HCT116 (cell line): Measurements from ENCODE around the gene ADD1.

Experiments
- ATF3 ChIP-seq: IDR thresholded peaks from 2 replicates; pipeline ENCODE4 v1.6.1; 2012
- CEBPB ChIP-seq: IDR thresholded peaks from 2 replicates; pipeline ENCODE4 v1.6.1; 2012; ENCODE audit warnings: low read depth
- ELF1 ChIP-seq: IDR thresholded peaks from 2 replicates; pipeline ENCODE4 v1.6.1; 2012; ENCODE audit warnings: low read depth, borderline replicate concordance
- EZH2 ChIP-seq: fragments of 200-600 bp; sonication (generic); IDR thresholded peaks from 2 replicates; pipeline ENCODE4 v1.6.1; 2017; ENCODE audit warnings: antibody characterized with exemption, mixed run types
- EZH2phosphoT487 ChIP-seq: fragments of 200-600 bp; IDR thresholded peaks from 2 replicates; pipeline ENCODE4 v1.6.1; 2018; ENCODE audit warnings: antibody characterized with exemption, borderline replicate concordance
- JUND ChIP-seq: IDR thresholded peaks from 2 replicates; pipeline ENCODE4 v1.6.1; 2012
- POLR2A ChIP-seq: IDR thresholded peaks from 2 replicates; pipeline ENCODE4 v1.7.0; 2011; ENCODE audit warnings: borderline replicate concordance; ENCODE audit not compliant: insufficient read depth, insufficient read length; ENCODE audit errors: extremely low read depth
- SIN3A ChIP-seq: IDR thresholded peaks from 2 replicates; pipeline ENCODE4 v1.6.1; 2012; ENCODE audit warnings: low read depth
- SP1 ChIP-seq: IDR thresholded peaks from 2 replicates; pipeline ENCODE4 v1.6.1; 2012; ENCODE audit warnings: low read depth
- ZFX ChIP-seq: fragments of 450-650 bp; IDR thresholded peaks from 2 replicates; pipeline ENCODE4 v1.6.1; 2017
- ZNF274 ChIP-seq: fragments of 200-500 bp; sonication (Bioruptor generic); IDR thresholded peaks from 2 replicates; pipeline ENCODE4 v1.6.1; 2014; ENCODE audit warnings: mild to moderate bottlenecking, low read depth, low read length, inconsistent platforms
- TF ChIP-seq, protein P1 (sequence below), 3 experiments: fragments of 200-600 bp in 1 of 3; sonication (generic) in 1 of 3; IDR thresholded peaks in 2 of 3; conservative IDR thresholded peaks in 1 of 3; 2 replicates each; pipeline ENCODE4 v1.5.1; 2012 to 2017; ENCODE audit warnings: low read depth in 2 of 3, low read length in 2 of 3, antibody characterized with exemption in 1 of 3, borderline replicate concordance in 1 of 3, control low read depth in 1 of 3, mild to moderate bottlenecking in 1 of 3, mixed read lengths in 1 of 3, mixed run types in 1 of 3, moderate library complexity in 1 of 3; ENCODE audit not compliant: insufficient read depth in 1 of 3
- TF ChIP-seq, protein P2 (sequence below): IDR thresholded peaks from 2 replicates; pipeline ENCODE4 v1.6.1; 2011; ENCODE audit warnings: mild to moderate bottlenecking, low read length, moderate library complexity; ENCODE audit not compliant: insufficient replicate concordance; ENCODE audit errors: extremely low read depth
- TF ChIP-seq, protein P3 (sequence below): IDR thresholded peaks from 2 replicates; pipeline ENCODE4 v1.6.1; 2012; ENCODE audit warnings: low read depth

GRCh38 chr4:2936773-2937145 is 93.1 kb downstream of the ADD1 start:
- TF ChIP-seq, protein P1, sequence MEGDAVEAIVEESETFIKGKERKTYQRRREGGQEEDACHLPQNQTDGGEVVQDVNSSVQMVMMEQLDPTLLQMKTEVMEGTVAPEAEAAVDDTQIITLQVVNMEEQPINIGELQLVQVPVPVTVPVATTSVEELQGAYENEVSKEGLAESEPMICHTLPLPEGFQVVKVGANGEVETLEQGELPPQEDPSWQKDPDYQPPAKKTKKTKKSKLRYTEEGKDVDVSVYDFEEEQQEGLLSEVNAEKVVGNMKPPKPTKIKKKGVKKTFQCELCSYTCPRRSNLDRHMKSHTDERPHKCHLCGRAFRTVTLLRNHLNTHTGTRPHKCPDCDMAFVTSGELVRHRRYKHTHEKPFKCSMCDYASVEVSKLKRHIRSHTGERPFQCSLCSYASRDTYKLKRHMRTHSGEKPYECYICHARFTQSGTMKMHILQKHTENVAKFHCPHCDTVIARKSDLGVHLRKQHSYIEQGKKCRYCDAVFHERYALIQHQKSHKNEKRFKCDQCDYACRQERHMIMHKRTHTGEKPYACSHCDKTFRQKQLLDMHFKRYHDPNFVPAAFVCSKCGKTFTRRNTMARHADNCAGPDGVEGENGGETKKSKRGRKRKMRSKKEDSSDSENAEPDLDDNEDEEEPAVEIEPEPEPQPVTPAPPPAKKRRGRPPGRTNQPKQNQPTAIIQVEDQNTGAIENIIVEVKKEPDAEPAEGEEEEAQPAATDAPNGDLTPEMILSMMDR (IDR thresholded peaks at IDR 0.05 in 2 of 3, conservative IDR thresholded peaks at IDR 0.05 in 1 of 3; ENCODE audit: borderline replicate concordance in 1 of 3, insufficient read depth in 1 of 3, low read depth in 2 of 3, low read length in 2 of 3): no peak
- no peak for TF ChIP-seq SIN3A
- no peak for TF ChIP-seq EZH2
- TF ChIP-seq ZNF274: no peak
- TF ChIP-seq ZFX: 0 out of 2 replicates have a peak, but pooled peaks have one; percentile 26
- no peak for TF ChIP-seq ELF1
- no peak for TF ChIP-seq POLR2A
- no peak for TF ChIP-seq EZH2phosphoT487
- TF ChIP-seq CEBPB: no peak
- TF ChIP-seq, protein P2, sequence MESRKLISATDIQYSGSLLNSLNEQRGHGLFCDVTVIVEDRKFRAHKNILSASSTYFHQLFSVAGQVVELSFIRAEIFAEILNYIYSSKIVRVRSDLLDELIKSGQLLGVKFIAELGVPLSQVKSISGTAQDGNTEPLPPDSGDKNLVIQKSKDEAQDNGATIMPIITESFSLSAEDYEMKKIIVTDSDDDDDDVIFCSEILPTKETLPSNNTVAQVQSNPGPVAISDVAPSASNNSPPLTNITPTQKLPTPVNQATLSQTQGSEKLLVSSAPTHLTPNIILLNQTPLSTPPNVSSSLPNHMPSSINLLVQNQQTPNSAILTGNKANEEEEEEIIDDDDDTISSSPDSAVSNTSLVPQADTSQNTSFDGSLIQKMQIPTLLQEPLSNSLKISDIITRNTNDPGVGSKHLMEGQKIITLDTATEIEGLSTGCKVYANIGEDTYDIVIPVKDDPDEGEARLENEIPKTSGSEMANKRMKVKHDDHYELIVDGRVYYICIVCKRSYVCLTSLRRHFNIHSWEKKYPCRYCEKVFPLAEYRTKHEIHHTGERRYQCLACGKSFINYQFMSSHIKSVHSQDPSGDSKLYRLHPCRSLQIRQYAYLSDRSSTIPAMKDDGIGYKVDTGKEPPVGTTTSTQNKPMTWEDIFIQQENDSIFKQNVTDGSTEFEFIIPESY: no peak
- TF ChIP-seq JUND: no peak
- TF ChIP-seq ATF3: no peak
- no peak for TF ChIP-seq SP1
- TF ChIP-seq, protein P3, sequence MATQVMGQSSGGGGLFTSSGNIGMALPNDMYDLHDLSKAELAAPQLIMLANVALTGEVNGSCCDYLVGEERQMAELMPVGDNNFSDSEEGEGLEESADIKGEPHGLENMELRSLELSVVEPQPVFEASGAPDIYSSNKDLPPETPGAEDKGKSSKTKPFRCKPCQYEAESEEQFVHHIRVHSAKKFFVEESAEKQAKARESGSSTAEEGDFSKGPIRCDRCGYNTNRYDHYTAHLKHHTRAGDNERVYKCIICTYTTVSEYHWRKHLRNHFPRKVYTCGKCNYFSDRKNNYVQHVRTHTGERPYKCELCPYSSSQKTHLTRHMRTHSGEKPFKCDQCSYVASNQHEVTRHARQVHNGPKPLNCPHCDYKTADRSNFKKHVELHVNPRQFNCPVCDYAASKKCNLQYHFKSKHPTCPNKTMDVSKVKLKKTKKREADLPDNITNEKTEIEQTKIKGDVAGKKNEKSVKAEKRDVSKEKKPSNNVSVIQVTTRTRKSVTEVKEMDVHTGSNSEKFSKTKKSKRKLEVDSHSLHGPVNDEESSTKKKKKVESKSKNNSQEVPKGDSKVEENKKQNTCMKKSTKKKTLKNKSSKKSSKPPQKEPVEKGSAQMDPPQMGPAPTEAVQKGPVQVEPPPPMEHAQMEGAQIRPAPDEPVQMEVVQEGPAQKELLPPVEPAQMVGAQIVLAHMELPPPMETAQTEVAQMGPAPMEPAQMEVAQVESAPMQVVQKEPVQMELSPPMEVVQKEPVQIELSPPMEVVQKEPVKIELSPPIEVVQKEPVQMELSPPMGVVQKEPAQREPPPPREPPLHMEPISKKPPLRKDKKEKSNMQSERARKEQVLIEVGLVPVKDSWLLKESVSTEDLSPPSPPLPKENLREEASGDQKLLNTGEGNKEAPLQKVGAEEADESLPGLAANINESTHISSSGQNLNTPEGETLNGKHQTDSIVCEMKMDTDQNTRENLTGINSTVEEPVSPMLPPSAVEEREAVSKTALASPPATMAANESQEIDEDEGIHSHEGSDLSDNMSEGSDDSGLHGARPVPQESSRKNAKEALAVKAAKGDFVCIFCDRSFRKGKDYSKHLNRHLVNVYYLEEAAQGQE: no peak
